ENCODE measurements around the gene TANGO6. TPM values are rescaled to one million over a fixed set of nuclear protein-coding genes. Genes with fewer than 3 reads are reported as not detected.

The TANGO6 gene
- total RNA-seq, 2 experiments from 2014 or later: 22.7 to 22.8 TPM

- Histone ChIP-seq H3K9me3 (ENCODE audit: low read length) (no peaks in the 10 kb centered on the region), H3K4me2 (ENCODE audit: low read length) (no peak overlapping the region), H3K4me1 (ENCODE audit: insufficient read depth, low read length, poor library complexity, severe bottlenecking) (no peaks in the 10 kb centered on the region), H3K79me2 (ENCODE audit: insufficient read depth, low read depth, low read length) (no peaks in the 10 kb centered on the region), H3K9me2 (ENCODE audit: insufficient read depth, low read length) (no peaks in the 10 kb centered on the region), H3K36me3 (ENCODE audit: insufficient read depth, low read length) (no peaks in the 10 kb centered on the region), H2AFZ (ENCODE audit: low read length) (no peak overlapping the region), H4K20me1 (ENCODE audit: insufficient read depth, low read length) (no peaks in the 10 kb centered on the region), H3K4me3 (ENCODE audit: low read depth, low read length, poor library complexity, severe bottlenecking) (no peak overlapping the region), H3K27ac (ENCODE audit: low read depth, low read length, poor library complexity, severe bottlenecking) (no peak overlapping the region)
- DNase-seq (ENCODE audit: low spot score): no peak
- ChIA-PET CTCF (ENCODE audit: unreplicated experiment) (no interaction called here), POLR2A (no interaction called here)
- TF ChIP-seq CTCF (conservative IDR thresholded peaks at IDR 0.05; ENCODE audit: low read length) (no peak), EZH2phosphoT487 (IDR thresholded peaks at IDR 0.05; ENCODE audit: borderline replicate concordance, low read depth, low read length) (no peak)
- intact Hi-C loops (cut with micrococcal nuclease; ENCODE audit: unreplicated experiment): no loop called here
- BruUV-seq (replicated peaks): no TSS peak
These were observed 233.9 kb downstream of the TANGO6 start for GRCh38 chr16:69077251-69077650.

DNA sequence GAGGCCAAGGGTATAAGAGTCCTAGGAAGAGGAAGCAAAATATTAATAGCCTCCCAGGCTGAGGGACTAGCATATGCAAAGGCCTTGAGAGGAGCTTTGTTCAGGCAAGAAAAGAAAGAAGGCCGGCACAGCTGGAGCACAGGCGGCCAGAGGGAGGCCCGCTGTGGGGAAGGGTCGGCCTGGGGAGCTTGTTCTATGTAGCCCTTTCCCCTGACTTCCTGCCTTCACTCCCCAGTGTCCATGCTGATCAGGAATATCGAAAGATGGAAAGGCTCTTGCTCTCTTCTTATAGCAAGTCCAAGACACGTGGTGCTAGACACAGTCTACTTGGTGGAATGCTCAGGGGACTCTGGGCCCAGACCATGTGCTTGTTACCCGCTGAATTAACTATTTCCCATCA lies 234.7 kb downstream of the TANGO6 start:
- Histone ChIP-seq H3K79me2 (ENCODE audit: insufficient read depth, low read depth, low read length) (no peaks in the 10 kb centered on the region), H3K4me2 (ENCODE audit: low read length) (no peak overlapping the region), H4K20me1 (ENCODE audit: insufficient read depth, low read length) (no peaks in the 10 kb centered on the region), H3K4me3 (ENCODE audit: low read depth, low read length, poor library complexity, severe bottlenecking) (no peak overlapping the region), H3K27ac (ENCODE audit: low read depth, low read length, poor library complexity, severe bottlenecking) (no peak overlapping the region), H3K9me2 (ENCODE audit: insufficient read depth, low read length) (no peaks in the 10 kb centered on the region), H3K36me3 (ENCODE audit: insufficient read depth, low read length) (no peaks in the 10 kb centered on the region), H2AFZ (ENCODE audit: low read length) (no peak overlapping the region), H3K4me1 (ENCODE audit: insufficient read depth, low read length, poor library complexity, severe bottlenecking) (no peaks in the 10 kb centered on the region), H3K9me3 (ENCODE audit: low read length) (no peaks in the 10 kb centered on the region)
- POLR2A ChIA-PET: no interaction called here
- intact Hi-C loops (cut with micrococcal nuclease; ENCODE audit: unreplicated experiment): no loop called here
- no peak for TF ChIP-seq EZH2phosphoT487 (IDR thresholded peaks at IDR 0.05; ENCODE audit: borderline replicate concordance, low read depth, low read length)
- no peak for TF ChIP-seq CTCF (conservative IDR thresholded peaks at IDR 0.05; ENCODE audit: low read length)
- no TSS peak for BruUV-seq (replicated peaks)
- DNase-seq (ENCODE audit: low spot score): no peak
- CTCF ChIA-PET (ENCODE audit: unreplicated experiment): no interaction called here

- no peak overlapping the region for H3K4me3 ChIP-seq (ENCODE audit: low read depth, low read length, poor library complexity, severe bottlenecking)
- H3K36me3 ChIP-seq (ENCODE audit: insufficient read depth, low read length): no peaks in the 10 kb centered on the region
- H3K79me2 ChIP-seq (ENCODE audit: insufficient read depth, low read depth, low read length): no peaks in the 10 kb centered on the region
- H2AFZ ChIP-seq (ENCODE audit: low read length): no peak overlapping the region
- H3K27ac ChIP-seq (ENCODE audit: low read depth, low read length, poor library complexity, severe bottlenecking): no peak overlapping the region
- H3K9me3 ChIP-seq (ENCODE audit: low read length): no peaks in the 10 kb centered on the region
- intact Hi-C loops (cut with micrococcal nuclease; ENCODE audit: unreplicated experiment): no loop called here
- no peaks in the 10 kb centered on the region for H3K9me2 ChIP-seq (ENCODE audit: insufficient read depth, low read length)
- H4K20me1 ChIP-seq (ENCODE audit: insufficient read depth, low read length): no peaks in the 10 kb centered on the region
- no peak for TF ChIP-seq CTCF (conservative IDR thresholded peaks at IDR 0.05; ENCODE audit: low read length)
- no peak for TF ChIP-seq EZH2phosphoT487 (IDR thresholded peaks at IDR 0.05; ENCODE audit: borderline replicate concordance, low read depth, low read length)
- ChIA-PET POLR2A (no interaction called here), CTCF (ENCODE audit: unreplicated experiment) (no interaction called here)
- H3K4me1 ChIP-seq (ENCODE audit: insufficient read depth, low read length, poor library complexity, severe bottlenecking): no peaks in the 10 kb centered on the region
- no peak for DNase-seq (ENCODE audit: low spot score)
- BruUV-seq (replicated peaks): no TSS peak
- no peak overlapping the region for H3K4me2 ChIP-seq (ENCODE audit: low read length)
These were observed 236.4 kb downstream of the TANGO6 start for GRCh38 chr16:69079697-69080096.
